Smooth muscle cell (in vitro differentiated cells): ENCODE results near the gene ARHGAP23. TPM values are rescaled to one million over a fixed set of nuclear protein-coding genes. Genes with fewer than 3 reads are reported as not detected.
A peak's percentile ranks its signal among the peaks of the same experiment; 100 is the strongest.

Source experiments
- DNase-seq: peaks from one replicate; lab custom pipeline; 2025; ENCODE audit not compliant: unreplicated experiment; lab: John Stamatoyannopoulos, UW
- H2AFZ ChIP-seq: fragments of 200-600 bp; sonication (generic); 2 replicates; pipeline ENCODE4 v1.6.0; 2016; ENCODE audit warnings: antibody characterized with exemption, low read depth, mild to moderate bottlenecking
- H3F3A ChIP-seq: fragments of 200-600 bp; sonication (generic); 2 replicates; pipeline ENCODE4 v1.6.0; 2017; ENCODE audit warnings: antibody characterized with exemption, low read depth
- H3K27ac ChIP-seq: fragments of 200-600 bp; sonication (generic); 2 replicates; pipeline ENCODE4 v1.5.1; 2016; ENCODE audit warnings: low read depth, mild to moderate bottlenecking
- H3K27me3 ChIP-seq: fragments of 200-600 bp; sonication (generic); 2 replicates; pipeline ENCODE4 v1.6.1; 2016; ENCODE audit warnings: low read depth, mild to moderate bottlenecking
- H3K36me3 ChIP-seq: fragments of 200-600 bp; sonication (generic); 2 replicates; pipeline ENCODE4 v1.5.1; 2016; ENCODE audit warnings: low read depth
- H3K4me1 ChIP-seq: fragments of 200-600 bp; sonication (generic); 2 replicates; pipeline ENCODE4 v1.5.1; 2016; ENCODE audit warnings: low read depth
- H3K4me2 ChIP-seq: fragments of 200-600 bp; sonication (generic); 2 replicates; pipeline ENCODE4 v1.6.0; 2016; ENCODE audit warnings: mild to moderate bottlenecking
- H3K4me3 ChIP-seq: fragments of 200-600 bp; sonication (generic); 2 replicates; pipeline ENCODE4 v1.5.1; 2016; ENCODE audit warnings: mild to moderate bottlenecking
- H3K79me2 ChIP-seq: fragments of 200-600 bp; sonication (generic); 2 replicates; pipeline ENCODE4 v1.6.0; 2016; ENCODE audit warnings: low read depth, mild to moderate bottlenecking
- H3K9ac ChIP-seq: fragments of 200-600 bp; sonication (generic); 2 replicates; pipeline ENCODE4 v1.6.0; 2016; ENCODE audit warnings: low read depth
- H3K9me3 ChIP-seq: fragments of 200-600 bp; sonication (generic); replicated peaks from 2 replicates; pipeline ENCODE4 v1.5.1; 2016; ENCODE audit warnings: low read depth
- H4K20me1 ChIP-seq: fragments of 200-600 bp; sonication (generic); 2 replicates; pipeline ENCODE4 v1.6.0; 2016; ENCODE audit warnings: low read depth
- CTCF ChIP-seq: fragments of 200-600 bp; sonication (generic); IDR thresholded peaks from 2 replicates; pipeline ENCODE4 v1.5.1; 2017; ENCODE audit warnings: borderline replicate concordance, mild to moderate bottlenecking, antibody characterized with exemption; ENCODE audit not compliant: insufficient read depth, poor library complexity, severe bottlenecking
- WGBS: methylation state at CpG from one replicate; pipeline ENCODE4 v1.1.7; 2016; ENCODE audit warnings: low lambda C conversion rate; 5-methylcytosine and 5-hydroxymethylcytosine counted together
- polyA plus RNA-seq: library from polyadenylated mRNA; unstranded; fragments of >200 nt; fragmentation: Nextera tagmentation; extraction: Ambion mirVana; gene quantifications from 2 replicates; pipeline ENCODE4 v1.2.1, GENCODE V29; 2016
- total RNA-seq: library from RNA; depleted of rRNA; stranded (reverse); fragments of >200 nt; gene quantifications from 2 replicates; pipeline ENCODE4 v1.2.3, GENCODE V29; 2014

The ARHGAP23 gene
- total and polyA plus RNA-seq, 2 experiments from 2014 or later, result 24.9 to 34.0 TPM

GRCh38 chr17:38442548-38442947 lies 14.3 kb downstream of the ARHGAP23 start:
- Histone ChIP-seq H3K4me1 (peaks cover 2% of the 10 kb centered on the region), H3F3A (no peaks in the 10 kb centered on the region), H3K27ac (no peak overlapping the region), H2AFZ (no peak overlapping the region), H3K9me3 (no peaks in the 10 kb centered on the region), H3K79me2 (peaks cover 22% of the 10 kb centered on the region), H3K4me3 (no peak overlapping the region), H3K4me2 (no peak overlapping the region), H3K9ac (no peak overlapping the region), H4K20me1 (peaks cover 94% of the 10 kb centered on the region), H3K36me3 (no peaks in the 10 kb centered on the region), H3K27me3 (no peaks in the 10 kb centered on the region)
- 88% methylated on average over 4 of the region's 4 CpGs for WGBS
- DNase-seq, result no peak
- TF ChIP-seq CTCF, result no peak

- H3K4me1 ChIP-seq, result peaks cover 6% of the 10 kb centered on the region
- H3K27ac ChIP-seq, result no peak overlapping the region
- no peaks in the 10 kb centered on the region for H3K36me3 ChIP-seq
- no peaks in the 10 kb centered on the region for H3K9me3 ChIP-seq
- DNase-seq, result no peak
- no peak overlapping the region for H2AFZ ChIP-seq
- no peaks in the 10 kb centered on the region for H3K27me3 ChIP-seq
- peaks cover 2% of the 10 kb centered on the region for H3F3A ChIP-seq
- no peak for TF ChIP-seq CTCF
- no peak overlapping the region for H3K9ac ChIP-seq
- peaks cover 94% of the 10 kb centered on the region for H4K20me1 ChIP-seq
- no peak overlapping the region for H3K4me3 ChIP-seq
- peaks cover 18% of the 10 kb centered on the region for H3K79me2 ChIP-seq
- H3K4me2 ChIP-seq, result no peak overlapping the region
- WGBS, result 61% methylated on average over 6 of the region's 7 CpGs
Observed at GRCh38 chr17:38443356-38444031, 15.2 kb downstream of the ARHGAP23 start.

- Histone ChIP-seq H3K9me3 (no peaks in the 10 kb centered on the region), H4K20me1 (peaks cover 94% of the 10 kb centered on the region), H3K4me1 (peaks cover 6% of the 10 kb centered on the region), H2AFZ (no peak overlapping the region), H3K4me2 (no peak overlapping the region), H3F3A (peaks cover 9% of the 10 kb centered on the region), H3K36me3 (no peaks in the 10 kb centered on the region), H3K27ac (no peak overlapping the region), H3K9ac (no peak overlapping the region), H3K4me3 (no peak overlapping the region), H3K27me3 (no peaks in the 10 kb centered on the region), H3K79me2 (peaks cover 18% of the 10 kb centered on the region)
- peak; percentile 85 for TF ChIP-seq CTCF
- peak; percentile 16 for DNase-seq
- WGBS, result 22% methylated on average over 14 of the region's 14 CpGs
Observed at GRCh38 chr17:38444151-38444550, 15.9 kb downstream of the ARHGAP23 start.

GRCh38 chr17:38447502-38448085 lies 19.3 kb downstream of the ARHGAP23 start:
- H3K9ac ChIP-seq, result peak overlapping the region; percentile 61
- TF ChIP-seq CTCF, result no peak
- H3K9me3 ChIP-seq, result no peaks in the 10 kb centered on the region
- no peak overlapping the region for H3K4me3 ChIP-seq
- H4K20me1 ChIP-seq, result peaks cover 91% of the 10 kb centered on the region
- H3K79me2 ChIP-seq, result peaks cover 4% of the 10 kb centered on the region
- H3K27me3 ChIP-seq, result no peaks in the 10 kb centered on the region
- peak overlapping the region; percentile 91 for H3K27ac ChIP-seq
- peaks cover 38% of the 10 kb centered on the region for H3F3A ChIP-seq
- H3K4me1 ChIP-seq, result peaks cover 38% of the 10 kb centered on the region
- no peak overlapping the region for H2AFZ ChIP-seq
- no peaks in the 10 kb centered on the region for H3K36me3 ChIP-seq
- peak overlapping the region; percentile 60 for H3K4me2 ChIP-seq
- no peak for DNase-seq
- 47% methylated on average over 2 of the region's 2 CpGs for WGBS
